Measurements from ENCODE around the gene CNOT6. TPM values are rescaled to one million over a fixed set of nuclear protein-coding genes. Genes with fewer than 3 reads are reported as not detected.

Gene CNOT6
- total RNA-seq, 4 donors from 2014 or later = 14.0 to 21.0 (median 17.2) TPM

GRCh38 chr5:180469586-180469865 is 24.7 kb upstream of the CNOT6 start:
- intact Hi-C loops (cut with DNase I) = loop anchor here (10.0 kb wide), 1 partner anchor 115 kb away; the partner anchor contains the start of gene GFPT2
- Histone ChIP-seq H3K27ac (no peak overlapping the region), H3K4me3 (replicated peaks in 1 of 3) (no peak overlapping the region), H3K36me3 (no peaks in the 10 kb centered on the region), H3K4me1 (peaks cover 0 to 14% of the 10 kb centered on the region in 2 donors), H3K27me3 (no peaks in the 10 kb centered on the region), H3K9me3 (no peaks in the 10 kb centered on the region)
- TF ChIP-seq CTCF (IDR thresholded peaks at IDR 0.05) = no peak
- TF ChIP-seq POLR2A (IDR thresholded peaks at IDR 0.05) = no peak
- DNase-seq = no peak
- 73 to 87% methylated on average over 2 of the region's 2 CpGs for WGBS, 2 donors

- Histone ChIP-seq H3K27ac (no peak overlapping the region), H3K27me3 (no peaks in the 10 kb centered on the region), H3K36me3 (no peaks in the 10 kb centered on the region), H3K4me1 (peaks cover 0 to 14% of the 10 kb centered on the region in 2 donors), H3K4me3 (replicated peaks in 1 of 3) (no peak overlapping the region), H3K9me3 (no peaks in the 10 kb centered on the region)
- whole genome bisulfite sequencing, 2 donors = 100% methylated on average over 1 of the region's 1 CpG
- intact Hi-C loops (cut with DNase I) = loop anchor here (2.0 to 10.0 kb wide), 3 partner anchors 115 to 343 kb away; partner anchors contain the start of gene GFPT2
- TF ChIP-seq POLR2A (IDR thresholded peaks at IDR 0.05) (no peak), CTCF (IDR thresholded peaks at IDR 0.05) (no peak)
- DNase-seq = no peak
These were observed 24.3 kb upstream of the CNOT6 start for GRCh38 chr5:180469866-180470265.

GRCh38 chr5:180470361-180470760 is 23.8 kb upstream of the CNOT6 start:
- no peak for DNase-seq
- Histone ChIP-seq H3K9me3 (no peaks in the 10 kb centered on the region), H3K4me3 (replicated peaks in 1 of 3) (no peak overlapping the region), H3K27ac (no peak overlapping the region), H3K36me3 (no peaks in the 10 kb centered on the region), H3K27me3 (no peaks in the 10 kb centered on the region), H3K4me1 (peaks cover 0 to 14% of the 10 kb centered on the region in 2 donors)
- no peak for TF ChIP-seq CTCF (IDR thresholded peaks at IDR 0.05)
- no peak for TF ChIP-seq POLR2A (IDR thresholded peaks at IDR 0.05)
- intact Hi-C loops (cut with DNase I) = loop anchor here (2.0 to 5.0 kb wide), 2 partner anchors 176 to 343 kb away; no protein-coding TSS in a partner anchor
- 78 to 79% methylated on average over 9 to 11 of the region's 11 CpGs for WGBS, 2 donors

- Histone ChIP-seq H3K36me3 (no peaks in the 10 kb centered on the region), H3K4me3 (replicated peaks in 1 of 3) (no peak overlapping the region), H3K27ac (no peak overlapping the region), H3K27me3 (no peaks in the 10 kb centered on the region), H3K9me3 (no peaks in the 10 kb centered on the region), H3K4me1 (peaks cover 0 to 14% of the 10 kb centered on the region in 2 donors)
- peak; percentile 53 to 62 for DNase-seq
- intact Hi-C loops (cut with DNase I) = loop anchor here (2.0 to 5.0 kb wide), 2 partner anchors 176 to 344 kb away; no protein-coding TSS in a partner anchor
- 21 to 22% methylated on average over 14 to 16 of the region's 16 CpGs for WGBS, 2 donors
- TF ChIP-seq POLR2A (IDR thresholded peaks at IDR 0.05) = no peak
- peak; percentile 86 to 95 (median 88) for TF ChIP-seq CTCF (IDR thresholded peaks at IDR 0.05)
These were observed 23.1 kb upstream of the CNOT6 start for GRCh38 chr5:180470966-180471582.

GRCh38 chr5:180471866-180472265 is 22.3 kb upstream of the CNOT6 start:
- intact Hi-C loops (cut with DNase I) = loop anchor here (2.0 to 5.0 kb wide), 2 partner anchors 177 to 345 kb away; no protein-coding TSS in a partner anchor
- no peaks in the 10 kb centered on the region for H3K27me3 ChIP-seq
- DNase-seq = no peak
- H3K4me3 ChIP-seq (replicated peaks in 1 of 3) = no peak overlapping the region
- peaks cover 0 to 10% of the 10 kb centered on the region in 2 donors for H3K4me1 ChIP-seq
- H3K9me3 ChIP-seq = no peaks in the 10 kb centered on the region
- WGBS, 2 donors = 56 to 66% methylated on average over 7 of the region's 7 CpGs
- no peak for TF ChIP-seq CTCF (IDR thresholded peaks at IDR 0.05)
- TF ChIP-seq POLR2A (IDR thresholded peaks at IDR 0.05) = no peak
- H3K27ac ChIP-seq = no peak overlapping the region
- no peaks in the 10 kb centered on the region for H3K36me3 ChIP-seq

All from thyroid gland (tissue), 4 donors.